GM19351 (cell line): ENCODE measurements around the gene TRIM6.
"Not testable (repeated sequence)": the region's sequence is repeated elsewhere in the genome, so short reads cannot be mapped to it uniquely, and the experiment has no call there.

Source experiments
- ATAC-seq: cut with Tn5 transposase; IDR thresholded peaks from one replicate; pipeline ENCODE4 v1.9.1; 2021; ENCODE audit warnings: mild to moderate bottlenecking, moderate library complexity; ENCODE audit not compliant: unreplicated experiment

Gene TRIM6

DNA sequence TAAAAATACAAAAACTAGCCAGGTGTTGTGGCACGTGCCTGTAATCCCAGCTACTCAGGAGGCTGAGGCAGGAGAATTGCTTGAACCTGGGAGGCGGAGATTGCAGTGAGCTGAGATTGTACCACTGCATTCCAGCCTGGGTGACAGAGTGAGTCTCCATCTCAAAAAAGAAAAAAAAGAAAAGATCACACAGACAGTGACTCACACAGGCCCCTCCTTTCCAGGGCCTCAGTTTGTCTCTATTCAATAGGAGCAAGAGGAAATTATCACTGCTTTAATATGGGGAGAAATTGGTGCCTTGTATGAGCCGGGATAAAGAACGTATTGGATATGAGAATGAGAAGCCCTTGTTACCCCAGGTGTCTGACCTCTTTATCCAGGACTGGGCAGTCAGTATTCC lies 6.4 kb downstream of the TRIM6 start:
- ATAC-seq, result not testable (repeated sequence)

DNA sequence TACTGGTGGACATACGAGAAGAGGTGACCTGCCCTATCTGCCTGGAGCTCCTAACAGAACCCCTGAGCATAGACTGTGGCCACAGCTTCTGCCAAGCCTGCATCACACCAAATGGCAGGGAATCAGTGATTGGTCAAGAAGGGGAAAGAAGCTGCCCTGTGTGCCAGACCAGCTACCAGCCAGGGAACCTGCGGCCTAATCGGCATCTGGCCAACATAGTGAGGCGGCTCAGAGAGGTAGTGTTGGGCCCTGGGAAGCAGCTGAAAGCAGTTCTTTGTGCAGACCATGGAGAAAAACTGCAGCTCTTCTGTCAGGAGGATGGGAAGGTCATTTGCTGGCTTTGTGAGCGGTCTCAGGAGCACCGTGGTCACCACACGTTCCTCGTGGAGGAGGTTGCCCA lies 6.9 kb downstream of the TRIM6 start:
- no peak for ATAC-seq

- no peak for ATAC-seq
Observed at GRCh38 chr11:5604896-5605295, 8.5 kb downstream of the TRIM6 start.

GRCh38 chr11:5605849-5606248 lies 9.4 kb downstream of the TRIM6 start:
- no peak for ATAC-seq

DNA sequence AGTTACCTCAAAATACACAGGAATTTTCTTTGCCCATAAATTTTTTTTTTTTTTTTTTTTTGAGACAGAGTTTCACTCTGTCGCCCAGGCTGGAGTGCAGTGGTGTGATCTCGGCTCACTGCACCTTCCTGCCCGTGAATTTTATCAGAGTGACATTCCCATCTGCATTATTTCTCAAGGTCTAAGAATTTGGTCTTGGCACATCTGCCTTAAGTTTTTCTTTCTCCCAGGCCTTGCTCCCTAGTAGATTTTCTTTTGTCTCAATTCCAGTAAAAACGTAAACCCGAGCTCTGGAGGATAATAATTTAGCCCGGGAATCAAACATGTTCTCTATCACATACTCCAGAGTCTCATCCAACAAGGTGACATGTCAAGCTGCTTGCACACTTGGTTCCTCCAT lies 12.4 kb downstream of the TRIM6 start:
- ATAC-seq, result no peak

DNA sequence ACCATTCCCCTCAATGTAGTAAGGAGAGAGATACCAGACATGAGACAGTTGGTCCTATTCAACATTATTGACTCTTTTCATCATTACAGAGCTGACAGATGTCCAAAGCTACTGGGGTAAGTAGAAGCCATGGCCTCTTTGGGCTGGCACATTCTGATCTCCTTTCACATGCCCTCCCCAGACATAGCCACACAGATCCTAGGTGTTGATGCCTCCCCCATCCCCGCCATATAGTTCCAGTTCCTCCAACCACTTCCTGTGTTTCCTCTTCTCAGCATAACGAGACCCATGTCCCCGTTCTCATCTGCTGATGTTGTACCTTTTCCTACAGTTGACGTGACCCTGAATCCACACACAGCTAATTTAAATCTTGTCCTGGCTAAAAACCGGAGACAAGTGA lies 14.0 kb downstream of the TRIM6 start:
- ATAC-seq, result no peak

GRCh38 chr11:5611627-5612026 lies 15.2 kb downstream of the TRIM6 start:
- no peak for ATAC-seq

DNA sequence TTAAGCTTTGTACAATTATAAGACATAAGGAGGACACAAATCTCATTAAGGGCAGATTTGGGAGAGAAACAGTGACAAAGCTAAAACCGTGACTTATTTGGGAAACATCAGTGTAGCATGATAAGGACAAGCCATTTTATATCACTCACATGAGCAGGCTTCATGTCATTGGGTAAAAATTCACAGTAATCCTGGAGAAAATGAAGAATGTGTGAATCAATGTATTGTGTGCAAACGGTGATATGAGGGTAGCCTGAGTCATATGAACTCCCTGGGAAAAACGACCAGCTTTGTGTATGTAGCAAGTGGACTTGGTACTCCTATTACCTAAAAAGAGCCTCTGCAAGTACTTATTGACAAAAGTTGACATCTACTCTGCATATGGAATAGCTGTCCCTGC lies 22.4 kb downstream of the TRIM6 start:
- ATAC-seq, result no peak

- ATAC-seq, result no peak
Observed at GRCh38 chr11:5620651-5621521, 24.4 kb downstream of the TRIM6 start.

- no peak for ATAC-seq
Observed at GRCh38 chr11:5621580-5621979, 25.1 kb downstream of the TRIM6 start.

GRCh38 chr11:5622802-5623201 lies 26.4 kb downstream of the TRIM6 start:
- no peak for ATAC-seq

DNA sequence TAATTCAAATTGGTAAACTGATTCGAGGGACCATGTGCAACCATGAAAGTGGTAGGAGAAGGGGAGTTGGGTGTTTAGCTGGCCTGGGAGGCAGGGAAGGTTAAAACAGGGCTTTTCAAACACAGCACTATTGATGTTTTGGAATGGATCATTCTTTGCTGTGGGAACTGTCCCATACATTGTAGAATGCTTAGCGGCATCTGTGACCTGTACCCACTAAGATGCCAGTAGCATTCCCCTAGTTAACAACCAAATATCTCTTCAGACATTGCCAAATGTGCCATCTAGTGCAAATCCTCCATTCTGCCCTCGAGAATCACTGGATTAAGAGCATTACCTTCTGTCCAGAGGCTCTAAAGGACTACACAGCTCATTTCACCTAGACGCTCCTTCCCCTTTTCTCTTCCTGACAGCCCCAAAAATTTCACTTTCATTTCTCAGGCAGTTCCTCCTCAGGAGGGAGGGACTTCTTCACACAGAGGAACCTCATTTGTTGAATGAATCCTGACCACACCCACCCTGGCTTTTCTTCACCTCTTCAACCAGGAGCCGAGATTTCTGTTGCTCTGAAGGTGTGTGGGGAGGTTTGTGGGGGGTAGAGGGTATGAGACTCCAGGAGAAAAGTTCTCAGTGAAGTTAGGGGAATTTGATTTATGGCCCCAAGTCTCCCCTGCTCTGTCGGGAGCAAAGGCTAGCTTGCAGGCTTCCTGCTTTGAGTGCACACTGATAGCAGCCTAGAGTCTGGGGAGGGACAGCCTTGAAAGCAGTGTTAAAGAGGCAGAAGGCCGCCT lies 28.2 kb downstream of the TRIM6 start, which contains the start of gene TRIM34:
TRIM34 (plus strand) TSS at position 513 of the 791 bp plus-strand sequence. CDS start 7,331 bp downstream, outside the sequence.
- ATAC-seq, result peak; percentile 95

DNA sequence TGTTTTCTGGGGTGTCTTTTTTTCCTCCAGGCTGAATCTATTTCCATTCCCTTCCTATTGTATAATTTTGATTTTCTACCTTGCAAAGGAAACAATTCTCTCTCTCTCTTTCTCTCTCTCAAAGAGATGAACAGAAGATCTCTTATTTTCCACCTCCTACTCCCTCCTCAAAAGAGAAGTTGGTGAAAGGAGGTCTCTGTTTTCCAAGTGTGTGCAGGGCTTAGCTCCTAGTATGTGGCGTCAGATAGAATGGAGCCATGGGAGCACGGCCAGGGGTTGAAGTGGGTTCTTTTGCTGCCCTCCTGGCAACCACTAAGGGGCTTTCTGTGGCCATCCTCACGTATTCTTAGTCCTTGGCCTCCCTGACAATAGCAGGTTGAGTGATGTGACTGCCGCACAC lies 28.8 kb downstream of the TRIM6 start:
- no peak for ATAC-seq

GRCh38 chr11:5626196-5626595 lies 29.8 kb downstream of the TRIM6 start:
- no peak for ATAC-seq

GRCh38 chr11:5631417-5631816 lies 35.0 kb downstream of the TRIM6 start:
- peak; percentile 15 for ATAC-seq

GRCh38 chr11:5631969-5632635 lies 35.7 kb downstream of the TRIM6 start:
- ATAC-seq, result peak; percentile 95

- no peak for ATAC-seq
Observed at GRCh38 chr11:5639953-5640352, 43.5 kb downstream of the TRIM6 start.

GRCh38 chr11:5643585-5643984 lies 47.1 kb downstream of the TRIM6 start:
- ATAC-seq, result no peak

DNA sequence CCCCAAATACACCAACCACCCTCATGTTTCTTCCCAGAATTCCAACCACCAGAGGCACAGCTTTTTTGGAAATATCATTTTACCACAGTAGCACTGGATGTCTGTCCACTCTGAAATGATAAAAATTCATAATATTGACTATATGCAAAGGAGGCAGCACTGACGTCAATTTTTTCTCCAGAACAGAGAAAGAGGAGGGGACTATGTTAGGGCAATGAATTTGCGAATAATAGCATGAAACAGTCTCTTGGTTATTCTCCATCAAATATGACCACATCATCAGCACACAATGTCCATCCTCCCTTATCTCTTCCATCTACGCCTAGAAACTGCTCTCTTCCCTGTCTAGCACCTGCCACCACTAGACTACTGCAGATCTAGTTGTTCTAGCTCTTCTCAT lies 49.7 kb downstream of the TRIM6 start:
- ATAC-seq, result no peak

GRCh38 chr11:5655474-5655873 lies 59.0 kb downstream of the TRIM6 start:
- no peak for ATAC-seq

GRCh38 chr11:5656956-5657355 lies 60.5 kb downstream of the TRIM6 start:
- not testable (repeated sequence) for ATAC-seq
